ENCODE data around the gene ALPK3.
A peak's percentile ranks its signal among the peaks of the same experiment; 100 is the strongest.

The ALPK3 gene

DNA sequence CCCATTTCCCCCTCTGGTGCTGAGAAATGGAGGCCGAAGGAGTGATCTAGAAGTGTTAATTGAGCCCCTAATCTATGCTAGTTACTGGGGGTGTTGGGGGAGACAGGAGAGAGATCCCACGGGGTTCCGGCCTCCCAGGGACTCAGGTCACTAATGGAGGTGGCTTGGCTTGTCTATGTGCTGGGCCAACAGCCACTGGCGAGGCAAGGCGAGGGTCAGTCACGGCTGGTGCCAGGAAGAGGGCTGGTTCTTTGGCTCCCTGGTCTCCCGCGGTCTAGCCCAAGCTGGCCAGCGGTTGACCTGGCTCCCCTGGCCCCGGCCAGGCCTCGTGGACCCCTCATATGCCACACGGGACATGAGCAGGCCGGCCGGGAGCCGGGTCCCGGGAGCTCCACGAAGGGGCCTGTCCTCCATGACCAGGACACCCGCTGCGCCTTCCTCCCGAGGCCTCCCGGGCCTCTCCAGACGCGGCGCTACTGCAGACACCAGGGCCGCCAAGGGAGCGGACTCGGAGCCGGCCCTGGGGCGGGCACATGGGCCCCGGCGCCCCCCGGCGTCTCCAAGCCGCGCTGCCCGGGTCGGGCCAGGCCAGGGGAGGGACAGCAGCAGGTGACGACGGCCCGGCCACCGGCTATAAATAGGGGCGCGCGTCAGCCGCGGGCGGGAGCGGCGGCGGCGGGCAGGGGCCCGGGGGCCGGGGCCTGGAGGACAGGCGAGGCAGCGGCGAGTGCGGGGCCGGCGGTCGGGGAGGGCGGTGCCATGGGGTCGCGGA, at the start of gene ALPK3:
ALPK3 (plus strand) TSS at position 663 of the 772 bp plus-strand sequence; CDS start at position 760, 97 bp downstream.
- DNase-seq (ENCODE audit: low spot score), result peak; percentile 77

GRCh38 chr15:84772031-84772430, 45.1 kb upstream of the ALPK3 start:
- no peak for DNase-seq (ENCODE audit: low spot score)

DNA sequence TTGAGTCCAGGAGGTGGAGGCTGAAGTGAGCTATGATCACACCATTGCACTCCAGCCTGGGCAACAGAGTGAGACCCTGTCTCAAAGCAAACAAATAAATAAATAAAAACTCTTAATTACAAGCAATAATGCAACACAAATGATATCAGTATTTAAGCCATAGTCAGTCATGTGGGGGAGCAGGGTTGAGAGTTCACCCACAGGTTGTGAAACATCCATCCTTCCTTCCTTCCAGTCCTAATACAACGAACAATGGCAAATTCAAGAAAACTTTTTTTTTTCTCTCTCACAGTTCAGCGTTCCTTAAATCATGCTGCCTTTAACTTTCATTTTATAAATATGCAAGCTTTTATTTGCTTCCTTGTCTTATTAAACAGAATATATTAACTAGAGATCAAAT, 44.7 kb upstream of the ALPK3 start:
- DNase-seq (ENCODE audit: low spot score), result no peak

- no peak for DNase-seq (ENCODE audit: low spot score)
These were observed 43.4 kb upstream of the ALPK3 start for GRCh38 chr15:84773716-84774115.

GRCh38 chr15:84775867-84776449, 41.2 kb upstream of the ALPK3 start:
- no peak for DNase-seq (ENCODE audit: low spot score)

GRCh38 chr15:84778194-84778593, 39.0 kb upstream of the ALPK3 start:
- no peak for DNase-seq (ENCODE audit: low spot score)

GRCh38 chr15:84780492-84780891, 36.7 kb upstream of the ALPK3 start:
- no peak for DNase-seq (ENCODE audit: low spot score)

DNA sequence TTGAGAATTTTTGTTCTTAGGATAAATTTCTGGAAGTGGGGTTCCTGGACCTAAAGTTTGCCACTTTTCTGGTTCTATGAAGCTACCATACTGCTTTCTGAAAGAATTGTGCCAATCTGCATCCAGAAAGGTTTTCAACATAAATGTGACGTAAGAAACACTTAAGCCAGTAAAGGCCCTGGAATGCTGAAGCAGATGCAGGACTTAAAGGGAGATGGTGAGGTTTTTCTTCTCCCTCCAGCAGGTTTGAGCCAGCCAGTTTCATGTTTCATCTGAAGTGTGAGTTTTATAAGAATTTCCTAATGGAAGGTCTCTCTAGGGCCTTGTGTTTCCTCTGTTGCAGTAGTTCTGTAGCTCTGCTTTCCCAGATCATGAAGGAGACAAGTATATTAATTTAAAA, 35.7 kb upstream of the ALPK3 start:
- DNase-seq (ENCODE audit: low spot score), result no peak

GRCh38 chr15:84782346-84782745, 34.8 kb upstream of the ALPK3 start:
- DNase-seq (ENCODE audit: low spot score), result no peak

DNA sequence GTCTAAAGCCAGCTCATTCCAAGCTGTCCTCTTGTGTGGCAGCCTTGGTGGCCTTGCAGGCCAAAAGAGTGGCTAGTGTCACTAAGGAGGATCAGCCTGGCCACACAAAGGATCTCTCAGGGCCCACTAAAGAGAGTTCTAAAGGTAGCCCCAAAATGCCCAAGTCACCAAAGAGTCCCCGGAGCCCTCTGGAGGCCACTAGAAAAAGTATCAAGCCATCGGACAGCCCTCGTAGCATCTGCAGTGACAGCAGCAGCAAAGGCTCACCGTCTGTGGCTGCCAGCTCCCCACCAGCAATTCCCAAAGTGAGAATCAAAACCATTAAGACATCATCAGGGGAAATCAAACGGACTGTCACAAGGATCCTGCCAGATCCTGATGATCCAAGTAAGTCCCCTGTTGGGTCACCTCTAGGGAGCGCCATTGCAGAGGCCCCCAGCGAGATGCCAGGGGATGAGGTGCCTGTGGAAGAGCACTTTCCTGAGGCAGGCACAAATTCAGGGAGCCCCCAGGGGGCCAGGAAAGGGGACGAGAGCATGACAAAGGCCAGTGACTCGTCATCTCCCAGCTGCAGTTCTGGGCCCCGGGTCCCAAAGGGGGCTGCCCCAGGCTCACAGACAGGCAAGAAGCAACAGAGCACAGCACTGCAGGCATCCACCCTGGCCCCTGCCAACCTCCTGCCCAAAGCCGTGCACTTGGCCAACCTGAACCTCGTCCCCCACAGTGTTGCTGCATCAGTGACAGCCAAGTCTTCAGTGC, 33.5 kb upstream of the ALPK3 start:
- DNase-seq (ENCODE audit: low spot score), result no peak

DNA sequence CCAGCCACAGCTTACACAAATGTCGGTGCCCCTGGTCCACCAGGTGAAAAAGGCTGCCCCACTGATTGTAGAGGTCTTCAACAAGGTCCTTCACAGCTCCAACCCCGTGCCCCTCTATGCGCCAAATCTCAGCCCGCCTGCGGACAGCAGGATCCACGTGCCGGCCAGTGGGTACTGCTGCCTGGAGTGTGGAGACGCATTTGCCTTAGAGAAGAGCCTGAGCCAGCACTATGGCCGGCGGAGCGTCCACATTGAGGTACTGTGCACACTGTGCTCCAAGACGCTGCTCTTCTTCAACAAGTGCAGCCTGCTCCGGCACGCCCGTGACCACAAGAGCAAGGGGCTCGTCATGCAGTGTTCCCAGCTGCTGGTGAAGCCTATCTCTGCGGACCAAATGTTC, 32.9 kb upstream of the ALPK3 start:
- no peak for DNase-seq (ENCODE audit: low spot score)

DNA sequence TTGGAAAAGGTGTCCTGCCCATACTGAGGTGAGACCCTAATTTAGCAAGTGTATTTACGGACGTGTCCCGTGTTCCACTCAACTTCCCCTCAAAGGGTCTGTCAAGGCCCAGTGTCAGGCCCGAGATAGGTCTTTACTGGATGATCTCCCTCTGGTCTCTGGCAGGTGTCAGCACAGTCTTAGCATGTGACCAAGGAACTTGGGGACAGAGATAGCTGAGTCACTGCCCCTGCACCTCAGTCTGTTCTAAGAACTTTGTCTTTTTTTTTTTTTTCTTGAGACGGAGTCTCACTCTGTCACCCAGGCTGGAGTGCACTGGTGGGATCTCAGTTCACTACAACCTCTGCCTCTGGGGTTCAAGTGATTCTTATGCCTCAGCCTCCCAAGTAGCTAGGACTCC, 32.1 kb upstream of the ALPK3 start:
- DNase-seq (ENCODE audit: low spot score), result no peak

- no peak for DNase-seq (ENCODE audit: low spot score)
These were observed 28.7 kb upstream of the ALPK3 start for GRCh38 chr15:84788500-84788899.

DNA sequence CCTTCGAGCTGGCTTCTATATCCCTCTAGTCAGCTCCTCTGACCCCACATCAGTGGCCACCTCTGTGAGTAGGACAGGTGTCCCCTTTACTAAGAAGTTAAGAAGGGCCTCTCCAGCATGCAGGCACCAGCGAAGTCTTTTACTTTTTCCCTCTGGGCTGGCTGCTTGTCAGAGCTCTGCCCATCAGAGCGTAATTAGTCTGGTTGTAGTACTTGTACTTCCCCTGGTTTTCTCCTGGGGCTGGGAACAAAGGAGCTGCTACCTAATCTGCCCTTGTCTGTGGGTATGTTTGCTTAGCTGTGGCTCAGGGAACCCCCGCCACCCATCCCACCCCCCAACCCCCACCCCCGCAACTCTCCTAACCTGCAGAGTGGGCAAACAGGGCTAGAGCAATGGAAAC, 27.4 kb upstream of the ALPK3 start:
- no peak for DNase-seq (ENCODE audit: low spot score)

DNA sequence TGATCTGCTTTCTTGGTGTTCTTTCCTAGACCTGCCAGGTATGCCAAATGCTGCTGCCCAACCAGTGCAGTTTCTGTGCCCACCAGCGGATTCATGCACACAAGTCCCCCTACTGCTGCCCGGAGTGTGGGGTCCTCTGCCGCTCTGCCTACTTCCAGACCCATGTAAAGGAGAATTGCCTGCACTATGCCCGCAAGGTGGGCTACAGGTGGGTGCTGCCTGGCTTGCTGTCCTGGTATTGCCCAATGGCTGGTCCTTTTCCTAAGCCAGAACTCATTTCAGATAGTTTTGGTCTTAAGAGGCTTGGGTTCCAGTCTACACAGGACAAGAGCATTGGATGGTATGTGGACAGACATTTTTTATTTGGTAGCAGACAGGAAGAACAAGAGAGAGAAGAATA, 26.5 kb upstream of the ALPK3 start:
- no peak for DNase-seq (ENCODE audit: low spot score)

DNA sequence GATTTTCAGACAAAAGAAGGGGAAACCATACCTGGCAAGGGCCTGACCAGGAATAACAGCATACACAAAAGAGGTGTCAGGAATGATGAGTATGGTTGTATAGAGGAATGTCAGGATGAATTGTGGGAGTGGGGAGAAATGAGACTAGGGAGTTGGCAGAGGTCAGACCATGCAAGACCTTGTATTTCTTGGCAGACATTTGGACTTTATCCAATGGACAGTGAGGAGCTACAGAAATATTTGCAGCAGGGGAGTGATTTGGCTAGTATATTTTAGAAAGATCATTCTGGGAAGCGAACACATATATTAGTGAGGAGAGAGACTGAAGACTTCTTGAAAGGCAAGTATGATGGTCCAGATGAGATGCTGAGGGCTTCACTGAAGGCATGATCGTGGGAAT, 25.4 kb upstream of the ALPK3 start:
- DNase-seq (ENCODE audit: low spot score), result no peak

- DNase-seq (ENCODE audit: low spot score), result no peak
These were observed 23.6 kb upstream of the ALPK3 start for GRCh38 chr15:84793431-84794161.

- DNase-seq (ENCODE audit: low spot score), result no peak
These were observed 23.0 kb upstream of the ALPK3 start for GRCh38 chr15:84794162-84794547.

GRCh38 chr15:84795186-84795585, 22.0 kb upstream of the ALPK3 start:
- DNase-seq (ENCODE audit: low spot score), result no peak

DNA sequence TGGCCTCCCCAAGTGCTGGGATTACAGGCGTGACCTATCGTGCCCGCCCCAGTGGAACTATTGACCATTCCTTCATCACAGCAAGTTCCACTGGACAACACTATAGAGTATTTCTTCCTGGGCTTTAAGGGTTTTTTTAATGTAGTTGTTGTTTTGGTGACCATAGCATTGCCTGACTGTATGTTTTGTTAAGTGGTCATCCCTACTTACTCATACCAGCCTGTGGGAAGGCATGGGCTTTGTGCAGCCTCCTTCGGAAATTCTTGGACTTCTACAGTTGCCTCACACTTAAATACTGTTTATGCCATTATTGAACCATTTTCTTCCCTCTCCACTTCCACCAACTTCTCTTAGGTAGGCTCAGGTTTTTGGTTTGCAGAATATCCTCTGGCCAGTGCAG, 19.9 kb upstream of the ALPK3 start:
- peak; percentile 65 for DNase-seq (ENCODE audit: low spot score)

DNA sequence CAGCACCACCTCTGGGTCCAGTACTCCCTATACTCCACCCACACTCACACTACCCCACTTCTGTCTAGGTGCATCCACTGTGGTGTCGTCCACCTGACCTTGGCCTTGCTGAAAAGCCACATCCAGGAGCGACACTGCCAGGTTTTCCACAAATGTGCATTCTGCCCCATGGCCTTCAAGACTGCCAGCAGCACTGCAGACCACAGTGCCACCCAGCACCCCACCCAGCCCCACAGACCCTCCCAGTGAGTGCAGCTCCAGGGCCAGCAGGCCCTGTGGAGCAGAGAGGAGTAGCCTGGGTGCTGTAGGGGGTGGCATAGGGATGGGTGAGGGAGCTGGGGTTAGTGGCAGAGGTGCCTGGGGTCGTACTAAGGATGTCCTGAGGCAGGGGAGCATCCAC, 19.4 kb upstream of the ALPK3 start:
- no peak for DNase-seq (ENCODE audit: low spot score)

DNA sequence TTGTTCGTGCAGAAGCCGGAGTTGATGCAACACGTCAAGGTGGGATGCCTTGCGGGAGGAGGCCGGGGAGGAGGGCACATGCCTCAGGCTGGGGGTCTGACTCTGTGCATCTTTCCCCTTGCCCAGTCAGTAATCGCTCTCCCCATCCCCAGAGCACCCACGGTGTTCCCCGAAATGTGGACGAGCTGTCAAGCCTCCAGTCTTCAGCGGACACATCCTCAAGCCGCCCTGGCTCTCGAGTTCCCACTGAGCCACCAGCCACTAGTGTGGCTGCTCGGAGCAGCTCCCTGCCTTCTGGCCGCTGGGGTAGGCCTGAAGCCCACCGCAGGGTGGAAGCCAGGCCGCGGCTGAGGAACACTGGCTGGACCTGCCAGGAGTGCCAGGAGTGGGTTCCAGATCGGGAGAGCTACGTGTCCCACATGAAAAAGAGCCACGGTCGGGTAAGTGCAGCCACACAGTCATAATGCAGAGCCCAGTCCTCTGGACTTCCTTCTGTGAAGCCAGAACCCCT, 18.7 kb upstream of the ALPK3 start:
- DNase-seq (ENCODE audit: low spot score), result no peak
